ENCODE results near the gene GFI1B. TPM values are rescaled to one million over a fixed set of nuclear protein-coding genes. Genes with fewer than 3 reads are reported as not detected.

GFI1B gene
- total and polyA plus RNA-seq, 2 of the 13 experiments (the other 11 are each of a cell fraction or from before 2014, with no cell fraction given) = 0.15 to 0.51 TPM

- Histone ChIP-seq H3K79me2 (ENCODE audit: insufficient read depth, low read length) (peaks cover 42% of the 10 kb centered on the region), H3K9me3 (ENCODE audit: low read length) (no peaks in the 10 kb centered on the region), H3K27me3 (ENCODE audit: control insufficient read depth in 1 of 2, insufficient read depth in 2 of 2, low read length in 2 of 2) (no peaks in the 10 kb centered on the region), H3K4me3 (replicated peaks in 1 of 3; ENCODE audit: insufficient read depth in 1 of 3, low read depth in 2 of 3, low read length in 3 of 3) (no peak overlapping the region), H3K9ac (ENCODE audit: insufficient read depth, low read depth, low read length) (no peak overlapping the region), H2AFZ (ENCODE audit: low read length) (no peak overlapping the region), H3K27ac (ENCODE audit: extremely low read length, insufficient read depth, low read length) (no peak overlapping the region), H3K4me2 (ENCODE audit: low read depth, low read length) (no peak overlapping the region), H3K4me1 (ENCODE audit: insufficient read depth, low read length) (peaks cover 10% of the 10 kb centered on the region), H4K20me1 (ENCODE audit: insufficient read depth, low read length) (peaks cover 5% of the 10 kb centered on the region; the same call in 1 of the 2 replicates), H3K36me3 (replicated peaks in 1 of 2; ENCODE audit: control insufficient read depth in 1 of 2, insufficient read depth in 2 of 2, low read length in 2 of 2) (peaks cover 6 to 22% of the 10 kb centered on the region in 2 experiments; a peak in 4 of 5 replicates)
- no peak for DNase-seq (ENCODE audit: low spot score)
- ATAC-seq = no peak
- 96% methylated on average over 6 of the region's 6 CpGs for WGBS (ENCODE audit: low lambda C conversion rate)
- BruUV-seq (replicated peaks) = no TSS peak
- ChIA-PET POLR2A (no interaction called here), CTCF (ENCODE audit: low intra/inter-chr PET ratio, low total read pairs) (no interaction called here)
- intact Hi-C loops (cut with micrococcal nuclease; ENCODE audit: unreplicated experiment) = no loop called here
- TF ChIP-seq ERF (CRISPR knock-in tag; IDR thresholded peaks at IDR 0.05) (no peak), FOSL2 (CRISPR knock-in tag; IDR thresholded peaks at IDR 0.05) (no peak), ZGPAT (CRISPR knock-in tag; IDR thresholded peaks at IDR 0.05) (no peak), PAX8 (CRISPR knock-in tag; IDR thresholded peaks at IDR 0.05; ENCODE audit: borderline replicate concordance) (no peak), ZBTB33 (CRISPR knock-in tag; IDR thresholded peaks at IDR 0.05) (no peak), ZNF740 (CRISPR knock-in tag; IDR thresholded peaks at IDR 0.05) (no peak), CEBPB (IDR thresholded peaks at IDR 0.05; ENCODE audit: borderline replicate concordance, low read depth, low read length) (no peak), ZNF101 (CRISPR knock-in tag; IDR thresholded peaks at IDR 0.05; ENCODE audit: borderline replicate concordance, low read depth) (no peak), ZNF580 (CRISPR knock-in tag; IDR thresholded peaks at IDR 0.05; ENCODE audit: borderline replicate concordance, low read depth) (no peak), STAT5B (CRISPR knock-in tag; IDR thresholded peaks at IDR 0.05) (no peak), DRAP1 (CRISPR knock-in tag; IDR thresholded peaks at IDR 0.05) (no peak)
- in situ Hi-C loops (cut with HindIII; ENCODE audit: extremely low pct_ligation_motif_present, low pct_unique_long_range_greater_than_20kb) = no loop called here
- FAIRE-seq = no peak
These were observed 43.5 kb upstream of the GFI1B start for GRCh38 chr9:132935026-132935425.

Data from HepG2 (cell line).